ENCODE measurements around the gene ACSF3.

- TF ChIP-seq CTCF (IDR thresholded peaks at IDR 0.05) (no peak), EP300 (IDR thresholded peaks at IDR 0.05) (no peak), POLR2A (IDR thresholded peaks at IDR 0.05) (no peak)
Observed at GRCh38 chr16:89103156-89103555, 9.5 kb downstream of the ACSF3 start.

Measured in sigmoid colon (tissue), 4 donors.